ENCODE measurements around the gene SLC25A47.

DNA sequence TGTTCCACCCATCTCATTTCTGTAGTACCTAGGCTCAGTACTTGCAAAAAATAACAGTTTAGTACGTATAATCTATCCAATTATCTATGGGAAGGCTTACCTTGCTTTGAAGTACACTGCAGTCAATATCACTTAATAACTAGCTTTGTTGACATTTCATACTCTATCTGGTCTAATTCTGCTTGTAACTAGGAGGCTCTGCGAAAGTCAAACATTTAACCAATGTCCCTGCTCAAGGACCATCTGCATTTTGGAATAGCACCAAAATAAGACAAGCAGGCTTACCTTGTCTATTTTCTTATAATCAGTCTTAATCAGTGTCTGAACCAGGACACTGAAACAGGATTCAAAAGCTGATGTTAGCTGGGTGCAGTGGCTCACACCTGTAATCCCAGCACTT lies 39.9 kb downstream of the SLC25A47 start:
- TF ChIP-seq, protein P1, sequence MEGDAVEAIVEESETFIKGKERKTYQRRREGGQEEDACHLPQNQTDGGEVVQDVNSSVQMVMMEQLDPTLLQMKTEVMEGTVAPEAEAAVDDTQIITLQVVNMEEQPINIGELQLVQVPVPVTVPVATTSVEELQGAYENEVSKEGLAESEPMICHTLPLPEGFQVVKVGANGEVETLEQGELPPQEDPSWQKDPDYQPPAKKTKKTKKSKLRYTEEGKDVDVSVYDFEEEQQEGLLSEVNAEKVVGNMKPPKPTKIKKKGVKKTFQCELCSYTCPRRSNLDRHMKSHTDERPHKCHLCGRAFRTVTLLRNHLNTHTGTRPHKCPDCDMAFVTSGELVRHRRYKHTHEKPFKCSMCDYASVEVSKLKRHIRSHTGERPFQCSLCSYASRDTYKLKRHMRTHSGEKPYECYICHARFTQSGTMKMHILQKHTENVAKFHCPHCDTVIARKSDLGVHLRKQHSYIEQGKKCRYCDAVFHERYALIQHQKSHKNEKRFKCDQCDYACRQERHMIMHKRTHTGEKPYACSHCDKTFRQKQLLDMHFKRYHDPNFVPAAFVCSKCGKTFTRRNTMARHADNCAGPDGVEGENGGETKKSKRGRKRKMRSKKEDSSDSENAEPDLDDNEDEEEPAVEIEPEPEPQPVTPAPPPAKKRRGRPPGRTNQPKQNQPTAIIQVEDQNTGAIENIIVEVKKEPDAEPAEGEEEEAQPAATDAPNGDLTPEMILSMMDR (IDR thresholded peaks at IDR 0.05): no peak
- no peak for TF ChIP-seq POLR2A (IDR thresholded peaks at IDR 0.05)

All from breast epithelium (tissue), 3 donors.